Stimulated activated CD4-positive, alpha-beta T cell treated with anti-CD3 and anti-CD28 coated beads, Interleukin-4, amount 100 ng/mL, for 4 hours (primary cell): Measurements from ENCODE around the gene CYP2C18.
"Not testable (repeated sequence)": the region's sequence is repeated elsewhere in the genome, so short reads cannot be mapped to it uniquely, and the experiment has no call there.

Source experiments
- DNase-seq, 2 experiments: peaks; one replicate each; pipeline ENCODE4 v3.0.0-alpha.2; 2020

CYP2C18 gene

DNA sequence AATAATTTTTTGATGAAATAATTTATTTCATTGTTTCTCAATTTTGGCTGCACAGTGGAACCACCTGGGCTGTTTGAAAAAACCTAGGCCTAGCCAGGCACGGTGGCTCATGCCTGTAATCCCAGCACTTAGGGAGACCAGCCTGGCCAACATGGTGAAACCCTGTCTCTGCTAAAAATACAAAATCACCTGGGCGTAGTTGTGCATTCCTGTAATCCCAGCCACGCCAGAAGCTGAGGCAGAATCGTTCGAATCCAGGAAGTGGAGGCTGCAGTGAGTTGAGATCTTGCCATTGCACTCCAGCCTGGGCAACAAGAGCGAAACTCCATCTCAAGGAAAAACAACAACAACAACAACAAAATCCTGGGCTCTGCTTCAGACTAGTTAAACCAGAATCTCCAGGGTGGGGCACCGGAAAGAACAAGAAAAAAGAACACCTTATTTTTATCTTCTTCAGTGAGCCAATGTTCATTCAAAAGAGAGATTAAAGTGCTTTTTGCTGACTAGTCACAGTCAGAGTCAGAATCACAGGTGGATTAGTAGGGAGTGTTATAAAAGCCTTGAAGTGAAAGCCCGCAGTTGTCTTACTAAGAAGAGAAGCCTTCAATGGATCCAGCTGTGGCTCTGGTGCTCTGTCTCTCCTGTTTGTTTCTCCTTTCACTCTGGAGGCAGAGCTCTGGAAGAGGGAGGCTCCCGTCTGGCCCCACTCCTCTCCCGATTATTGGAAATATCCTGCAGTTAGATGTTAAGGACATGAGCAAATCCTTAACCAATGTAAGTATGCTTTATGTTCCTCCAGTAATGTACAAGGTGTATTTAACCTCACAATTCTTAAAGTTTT lies at the start of gene CYP2C18:
Gene CYP2C18, plus strand, starts transcription at position 516 of the 841 bp plus-strand sequence. Its CDS starts 91 bp downstream, at position 607.
- no peak for DNase-seq

DNA sequence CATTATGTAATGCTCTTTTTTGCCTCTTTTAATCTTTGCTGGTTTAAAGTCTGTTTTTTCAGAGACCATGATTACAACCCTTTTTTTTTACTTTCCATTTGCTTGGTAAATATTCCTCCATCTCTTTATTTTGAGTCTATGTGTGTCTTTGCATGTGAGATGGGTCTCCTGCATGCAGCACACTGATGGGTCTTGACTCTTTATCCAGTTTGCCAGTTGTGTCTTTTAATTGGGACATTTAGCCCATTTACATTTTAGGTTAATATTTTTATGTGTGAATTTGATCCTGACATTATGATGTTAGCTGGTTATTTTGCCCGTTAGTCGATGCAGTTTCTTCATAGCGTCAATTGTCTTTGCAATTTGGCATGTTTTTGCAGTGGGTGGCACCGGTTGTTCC lies 45.4 kb upstream of the CYP2C18 start:
- not testable (repeated sequence) for DNase-seq

DNA sequence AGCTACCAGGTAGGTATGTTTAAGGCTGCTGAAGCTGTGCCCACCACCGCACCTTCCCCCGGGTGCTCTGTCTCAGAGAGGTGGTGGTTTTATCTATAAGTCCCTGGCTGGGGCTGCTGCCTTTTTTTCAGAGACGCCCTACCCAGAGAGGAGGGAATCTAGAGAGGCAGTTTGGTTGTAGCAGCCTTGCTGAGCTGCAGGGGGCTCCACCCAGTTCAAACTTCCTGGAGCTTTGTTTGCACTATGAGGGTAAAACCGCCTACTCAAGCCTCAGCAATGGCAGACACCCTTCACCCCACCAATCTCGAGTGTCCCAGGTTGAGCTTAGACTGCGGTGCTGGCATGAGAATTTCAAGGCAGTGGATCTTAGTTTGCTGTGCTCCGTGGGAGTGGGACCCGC lies 43.6 kb upstream of the CYP2C18 start:
- DNase-seq: no peak

DNA sequence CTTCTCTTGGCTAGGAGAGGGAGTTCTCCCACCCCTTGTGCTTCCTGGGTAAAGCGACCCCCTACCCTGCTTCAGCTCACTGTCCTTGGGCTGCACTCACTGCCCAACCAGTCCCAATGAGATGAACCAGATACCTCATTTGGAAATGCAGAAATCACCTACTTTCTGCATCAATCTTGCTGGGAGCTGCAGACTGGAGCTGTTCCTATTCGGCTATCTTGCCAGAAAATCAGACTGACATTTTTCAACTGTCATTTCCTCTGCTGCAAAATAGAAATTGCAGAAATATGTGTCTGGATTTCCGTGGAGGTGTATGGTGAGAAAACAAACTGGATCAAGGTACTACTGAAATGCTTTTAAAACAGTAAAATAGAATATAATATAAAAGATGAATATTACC lies 43.0 kb upstream of the CYP2C18 start:
- no peak for DNase-seq

DNA sequence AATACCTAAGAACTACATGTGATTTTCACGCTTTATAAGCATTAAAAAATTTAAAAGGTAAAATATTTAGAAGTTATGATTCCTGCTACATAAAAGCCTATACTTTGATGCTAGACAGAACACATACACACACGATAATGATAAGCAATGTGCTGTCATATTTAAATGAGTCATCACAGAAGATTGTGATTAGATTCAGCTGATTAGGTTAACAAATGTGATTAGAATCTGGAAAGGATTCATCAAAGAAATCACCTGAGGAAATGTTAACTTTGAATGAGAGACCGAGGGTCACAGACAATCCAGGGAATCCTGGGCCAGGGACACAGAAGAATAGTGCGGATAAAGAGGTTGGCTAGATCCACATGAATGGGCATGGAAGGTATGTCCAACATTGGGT lies 42.0 kb upstream of the CYP2C18 start:
- no peak for DNase-seq

DNA sequence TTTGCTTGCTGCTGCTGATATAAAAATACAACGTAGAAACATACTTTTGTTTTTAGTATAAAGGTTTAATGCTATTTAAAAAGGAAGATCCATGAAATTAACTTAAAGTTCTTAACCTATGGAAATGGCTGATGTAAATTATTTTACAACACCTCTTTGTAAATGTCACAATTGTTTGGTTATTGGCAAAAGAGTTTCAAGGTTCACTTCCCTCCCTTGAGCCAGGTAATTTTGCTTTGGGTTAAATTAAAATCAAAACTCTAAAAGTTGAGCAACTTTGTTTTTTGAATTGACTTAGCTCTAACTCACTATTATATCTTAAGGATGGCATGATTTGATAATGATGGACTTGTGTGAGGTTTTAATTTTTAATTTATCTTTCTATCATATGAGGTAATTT lies 39.2 kb upstream of the CYP2C18 start:
- no peak for DNase-seq

DNA sequence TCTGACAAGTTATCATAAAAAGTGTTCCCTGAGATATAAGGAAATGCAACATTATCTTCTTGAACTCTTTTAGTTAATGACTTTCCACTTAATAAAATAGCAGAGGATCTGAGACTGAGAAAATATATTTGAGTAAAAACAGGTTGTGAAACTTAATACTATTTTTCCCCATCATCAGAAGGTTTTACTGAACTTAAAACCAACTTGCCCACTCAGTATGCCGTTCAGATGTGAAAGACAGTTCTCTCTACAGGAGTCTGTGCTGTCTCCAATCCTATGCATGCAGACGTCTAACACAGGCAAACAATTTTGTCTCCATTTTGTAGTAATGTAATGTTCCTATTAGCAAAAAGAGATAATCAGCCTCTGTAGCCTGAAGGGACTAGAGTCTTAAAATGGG lies 38.2 kb upstream of the CYP2C18 start:
- DNase-seq: no peak

DNA sequence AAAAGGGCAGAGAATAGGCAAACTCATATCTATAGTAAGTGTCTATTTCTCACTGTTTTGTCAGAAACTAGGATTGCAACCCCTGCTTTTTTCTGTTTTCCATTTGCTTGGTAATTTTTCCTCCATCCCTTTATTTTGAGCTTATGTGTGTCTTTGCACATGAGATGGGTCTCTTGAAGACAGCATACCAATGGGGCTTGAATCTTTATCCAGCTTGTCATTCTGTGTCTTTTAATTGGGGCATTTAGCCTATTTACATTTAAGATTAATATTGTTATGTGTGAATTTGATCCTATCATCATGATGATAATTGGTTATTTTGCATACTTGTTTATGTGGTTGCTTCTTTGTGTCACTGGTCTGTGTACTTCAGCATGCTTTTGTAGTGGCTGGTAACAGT lies 28.3 kb upstream of the CYP2C18 start:
- not testable (repeated sequence) for DNase-seq

DNA sequence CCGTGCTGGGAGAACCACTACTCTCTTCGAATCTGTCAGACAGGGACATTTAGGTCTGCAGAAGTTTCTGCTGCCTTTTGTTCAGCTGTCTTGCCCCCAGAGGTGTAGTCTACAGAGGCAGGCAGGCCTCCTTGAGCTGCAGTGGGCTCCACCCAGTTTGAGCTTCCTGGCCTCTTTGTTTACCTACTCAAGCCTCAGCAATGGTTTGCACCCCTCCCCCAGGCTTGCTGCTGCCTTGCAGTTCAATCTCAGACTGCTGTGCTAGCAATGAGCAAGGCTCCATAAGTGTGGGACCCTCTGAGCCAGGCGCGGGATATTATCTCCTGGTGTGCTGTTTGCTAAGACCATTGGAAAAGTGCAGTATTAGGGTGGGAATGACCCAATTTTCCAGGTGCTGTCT lies 20.5 kb upstream of the CYP2C18 start:
- not testable (repeated sequence) for DNase-seq

DNA sequence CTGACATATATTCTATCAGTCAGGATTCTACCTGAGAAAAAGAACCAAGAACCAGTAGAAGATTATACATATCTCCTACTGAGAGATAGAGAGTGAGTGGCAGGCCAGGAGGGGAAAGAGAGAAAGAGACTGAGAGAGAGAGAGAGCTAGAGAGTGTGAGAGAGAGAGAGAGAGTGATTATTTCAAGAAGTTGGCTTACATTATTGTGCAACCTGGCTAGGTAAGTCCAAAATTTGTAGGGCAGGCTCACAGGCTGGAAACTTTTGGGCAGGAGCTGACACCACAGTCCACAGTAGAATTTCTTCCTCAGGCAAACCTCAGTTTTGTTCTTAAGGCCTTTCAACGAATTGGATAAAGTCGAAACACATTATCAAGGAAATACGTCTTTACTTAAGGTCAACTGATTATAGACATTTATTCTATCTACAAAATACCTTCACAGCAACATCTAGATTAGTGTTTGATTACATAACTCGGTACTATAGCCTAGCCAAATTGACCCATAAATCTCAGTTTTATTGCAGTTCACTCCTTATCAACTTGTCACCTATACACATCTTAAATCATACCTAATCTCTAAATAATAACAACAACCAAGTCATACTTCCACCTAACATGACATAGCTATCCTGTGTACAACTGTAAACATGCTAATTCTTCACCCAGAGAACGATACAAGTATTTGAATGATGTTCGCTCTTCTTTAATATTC lies 17.0 kb upstream of the CYP2C18 start:
- DNase-seq: no peak

DNA sequence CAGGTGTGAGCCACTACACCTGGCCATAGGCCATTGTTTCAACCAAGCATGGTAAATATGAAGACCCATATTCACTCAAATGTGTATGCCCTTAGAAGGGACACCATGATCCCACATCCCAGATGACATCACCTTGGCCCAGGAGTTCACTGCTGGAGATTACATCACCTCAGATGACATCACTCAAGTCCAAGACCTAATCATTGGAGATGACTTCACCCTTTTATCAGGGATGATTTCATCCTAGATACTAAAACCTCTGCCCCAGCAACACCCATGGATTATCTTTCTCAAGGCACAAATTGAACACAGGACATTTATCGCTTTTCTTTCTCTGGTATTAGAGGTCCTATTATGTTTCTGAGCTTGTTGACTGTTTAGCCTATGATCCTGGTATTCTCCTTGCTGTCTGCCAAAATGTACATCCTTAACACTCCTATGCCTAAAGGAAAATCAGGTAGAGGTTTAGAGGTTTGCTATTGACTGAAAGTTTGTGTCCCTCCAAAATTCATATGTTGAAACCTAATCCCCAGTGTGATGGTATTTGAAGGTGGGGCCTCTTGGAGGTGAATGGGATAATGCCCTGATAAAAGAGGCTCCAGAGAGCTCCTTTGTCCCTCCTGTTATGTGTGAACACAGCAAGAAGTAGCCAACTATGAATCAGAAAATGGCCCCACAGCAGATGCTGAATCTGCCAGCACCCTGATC lies 9.8 kb upstream of the CYP2C18 start:
- DNase-seq: no peak

DNA sequence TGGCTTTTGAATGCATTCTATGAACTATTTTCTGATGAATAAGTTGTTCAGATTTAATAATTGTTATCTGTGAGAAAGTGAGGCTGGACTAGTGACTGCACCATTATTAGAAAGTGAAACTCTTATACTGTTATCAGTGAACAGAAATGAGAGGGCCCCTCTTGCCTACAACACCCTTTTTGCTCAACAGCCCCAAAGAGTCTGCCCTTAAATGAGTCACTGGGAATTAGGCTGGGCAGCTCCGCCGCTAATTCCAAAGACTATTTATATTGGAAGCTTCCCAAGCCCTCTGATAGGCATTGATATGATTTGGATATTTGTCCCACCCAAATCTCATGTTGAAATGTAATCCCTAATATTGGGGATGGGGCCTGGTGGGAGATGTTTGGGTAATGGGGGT lies 7.0 kb upstream of the CYP2C18 start:
- no peak for DNase-seq

DNA sequence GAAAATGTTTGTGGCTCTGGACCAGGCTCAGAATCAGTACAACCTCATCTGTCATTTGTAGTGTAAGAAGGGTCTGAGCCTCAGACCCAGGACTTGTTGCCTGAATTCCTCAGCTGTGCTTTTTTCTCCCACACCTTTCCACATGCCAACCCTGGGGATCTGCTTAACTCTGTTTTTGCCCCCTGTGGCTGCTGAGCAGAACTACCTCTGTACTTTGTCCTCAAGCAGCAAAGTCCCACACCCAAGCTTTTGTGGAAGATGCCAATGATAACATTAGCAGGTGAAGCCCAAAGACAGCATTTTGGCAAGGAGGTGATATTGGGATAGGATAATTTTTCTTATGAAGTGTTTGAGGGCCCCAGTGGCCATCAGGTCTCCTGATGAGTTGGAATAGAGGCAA lies 5.8 kb upstream of the CYP2C18 start:
- DNase-seq: no peak

DNA sequence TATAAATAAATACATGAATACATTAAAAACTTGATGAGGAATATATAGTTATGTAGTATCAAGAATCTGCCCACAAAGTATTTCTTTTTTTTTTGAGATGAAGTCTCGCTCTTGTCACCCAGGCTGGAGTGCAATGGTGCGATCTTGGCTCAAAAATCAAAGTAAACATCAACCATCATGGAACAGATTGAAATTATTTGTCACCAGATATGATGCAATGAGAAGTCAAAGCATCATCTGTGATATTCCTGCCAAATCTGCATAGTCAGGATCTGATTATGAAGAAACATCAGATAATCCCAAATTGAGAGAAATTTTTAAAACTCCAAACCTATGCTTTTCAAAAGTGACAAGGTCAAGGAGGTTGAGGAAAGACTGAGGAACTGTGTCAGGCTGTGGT lies 5.1 kb upstream of the CYP2C18 start:
- no peak for DNase-seq

DNA sequence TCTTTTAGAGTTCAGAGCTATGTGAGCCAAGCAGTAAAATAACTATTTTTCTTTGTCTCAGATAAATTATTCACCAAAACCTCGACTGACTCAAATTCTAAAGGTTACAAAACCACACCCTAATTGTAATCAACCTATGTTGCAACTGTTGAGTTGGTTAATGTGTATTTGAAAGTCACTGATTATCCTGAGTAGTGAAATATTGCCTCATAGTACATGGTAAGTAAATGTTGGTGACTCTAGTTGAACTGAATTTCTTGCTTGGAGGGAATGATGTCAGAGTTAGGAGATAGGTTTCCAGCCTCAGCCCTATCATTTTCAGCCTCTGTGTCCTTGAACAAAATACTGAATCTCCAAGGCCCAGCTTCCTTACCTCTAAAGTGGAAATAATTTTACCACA lies 3.0 kb upstream of the CYP2C18 start:
- DNase-seq: no peak

DNA sequence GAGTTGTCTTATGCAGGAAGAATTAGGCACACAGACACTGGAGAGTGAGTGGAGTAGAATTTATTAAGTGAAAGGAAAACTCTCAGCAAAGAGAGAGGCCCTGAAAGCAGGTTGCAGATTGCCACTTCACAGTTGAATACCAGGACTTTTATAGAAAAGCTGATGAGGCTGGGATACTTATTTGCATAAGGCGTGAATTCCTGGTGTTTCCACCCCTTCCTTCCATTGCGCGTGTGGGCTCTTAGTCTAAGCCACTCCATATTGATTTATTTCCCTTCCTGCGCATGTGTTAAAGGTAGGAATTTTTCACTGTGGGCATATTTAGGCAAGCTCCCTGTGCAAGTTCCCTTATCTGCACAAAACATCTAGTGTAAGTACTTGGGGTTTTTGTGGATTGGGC lies 893 bp upstream of the CYP2C18 start:
- not testable (repeated sequence) for DNase-seq

DNA sequence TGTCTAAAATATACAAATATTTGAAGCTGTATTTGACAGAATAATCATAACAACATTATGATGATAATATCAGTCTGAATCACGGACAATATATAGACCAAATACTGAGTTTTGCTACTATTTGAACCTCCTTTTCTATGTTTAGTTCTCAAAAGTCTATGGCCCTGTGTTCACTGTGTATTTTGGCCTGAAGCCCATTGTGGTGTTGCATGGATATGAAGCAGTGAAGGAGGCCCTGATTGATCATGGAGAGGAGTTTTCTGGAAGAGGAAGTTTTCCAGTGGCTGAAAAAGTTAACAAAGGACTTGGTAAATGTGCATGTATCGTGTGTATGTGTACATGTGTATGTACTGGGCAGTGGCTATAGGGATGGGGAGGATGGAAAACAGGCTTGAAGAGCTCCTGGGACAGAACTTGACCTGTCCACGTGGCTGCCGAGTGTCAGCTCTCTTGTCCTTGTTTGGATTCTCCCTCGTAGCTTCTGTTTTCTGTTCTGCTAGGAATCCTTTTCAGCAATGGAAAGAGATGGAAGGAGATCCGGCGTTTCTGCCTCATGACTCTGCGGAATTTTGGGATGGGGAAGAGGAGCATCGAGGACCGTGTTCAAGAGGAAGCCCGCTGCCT lies 4.2 kb downstream of the CYP2C18 start:
- DNase-seq: no peak

DNA sequence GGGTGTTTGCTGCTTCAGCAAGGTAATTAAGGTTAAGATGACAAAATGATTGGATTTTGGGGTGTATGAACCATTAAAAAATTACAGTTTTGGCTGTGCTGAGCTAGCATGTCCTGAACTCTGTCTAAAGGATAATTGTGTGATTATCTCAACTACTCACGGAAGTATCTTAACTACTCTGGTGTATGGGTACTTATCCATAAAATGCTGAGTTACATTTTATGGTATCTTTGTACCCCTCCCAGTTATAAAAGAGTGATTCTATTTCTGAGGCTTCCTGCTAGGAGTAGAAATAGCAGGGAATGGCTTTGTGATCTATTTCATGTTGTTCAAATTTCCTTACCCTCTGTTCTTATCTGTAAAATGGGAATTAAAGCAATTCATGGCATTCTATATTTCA lies 22.6 kb downstream of the CYP2C18 start:
- no peak for DNase-seq

DNA sequence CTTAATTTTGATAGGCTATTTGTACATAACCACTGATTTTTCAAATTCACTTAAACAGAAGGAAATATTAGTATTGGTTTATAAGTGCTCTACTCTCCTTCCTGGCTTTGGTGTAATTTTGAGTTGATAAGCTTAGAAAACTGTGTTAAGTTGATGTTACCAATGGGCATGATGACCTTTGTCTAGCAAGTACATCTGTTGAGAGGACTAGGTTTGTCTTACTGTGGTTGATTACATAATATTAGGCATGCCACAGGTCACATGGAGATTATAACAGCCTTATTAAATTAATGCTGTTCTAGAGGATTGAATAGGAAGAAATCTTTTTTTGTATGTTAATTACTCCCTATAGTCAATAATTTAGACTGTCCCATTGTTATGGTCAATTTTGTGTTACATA lies 27.0 kb downstream of the CYP2C18 start:
- DNase-seq: no peak

DNA sequence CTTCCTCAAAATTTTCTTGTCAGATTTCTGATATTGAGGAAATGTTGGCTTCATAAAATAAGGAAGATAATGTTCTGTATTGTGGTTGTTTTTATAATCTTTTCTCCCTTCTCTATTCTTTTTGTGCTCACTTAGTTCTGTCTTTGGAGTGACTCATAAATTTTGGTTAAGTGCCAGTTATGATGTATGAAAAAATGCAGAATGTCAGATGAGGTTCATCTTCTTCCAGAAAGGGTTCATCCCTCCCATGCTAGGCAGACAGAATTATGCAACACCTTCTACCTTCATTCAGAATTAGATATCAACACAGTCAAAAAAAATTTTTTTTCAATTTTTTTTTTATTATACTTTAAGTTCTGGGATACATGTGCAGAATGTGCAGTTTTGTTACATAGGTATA lies 42.3 kb downstream of the CYP2C18 start:
- no peak for DNase-seq

DNA sequence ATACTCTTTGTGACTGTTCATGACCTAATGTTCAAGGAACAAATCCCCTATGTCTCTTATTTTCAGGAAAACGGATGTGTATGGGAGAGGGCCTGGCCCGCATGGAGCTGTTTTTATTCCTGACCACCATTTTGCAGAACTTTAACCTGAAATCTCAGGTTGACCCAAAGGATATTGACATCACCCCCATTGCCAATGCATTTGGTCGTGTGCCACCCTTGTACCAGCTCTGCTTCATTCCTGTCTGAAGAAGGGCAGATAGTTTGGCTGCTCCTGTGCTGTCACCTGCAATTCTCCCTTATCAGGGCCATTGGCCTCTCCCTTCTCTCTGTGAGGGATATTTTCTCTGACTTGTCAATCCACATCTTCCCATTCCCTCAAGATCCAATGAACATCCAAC lies 51.7 kb downstream of the CYP2C18 start:
- no peak for DNase-seq

DNA sequence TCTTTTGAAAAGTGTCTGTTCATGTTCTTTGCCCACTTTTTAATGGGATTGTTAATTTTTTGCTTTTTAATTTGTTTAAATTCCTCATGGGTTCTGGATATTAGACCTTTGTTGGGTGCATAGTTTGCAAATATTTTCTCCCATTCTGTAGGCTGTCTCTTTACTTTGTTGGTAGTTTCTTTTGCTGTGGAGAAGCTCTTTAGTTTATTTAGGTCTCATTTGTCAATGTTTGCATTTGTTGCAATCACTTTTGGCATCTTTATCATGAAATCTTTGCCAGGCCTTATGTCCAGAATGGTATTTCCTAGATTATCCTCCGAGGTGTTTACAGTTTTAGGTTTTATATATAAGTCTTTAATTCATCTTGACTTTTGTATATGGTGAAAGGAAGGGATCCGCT lies 55.1 kb downstream of the CYP2C18 start:
- DNase-seq: no peak

DNA sequence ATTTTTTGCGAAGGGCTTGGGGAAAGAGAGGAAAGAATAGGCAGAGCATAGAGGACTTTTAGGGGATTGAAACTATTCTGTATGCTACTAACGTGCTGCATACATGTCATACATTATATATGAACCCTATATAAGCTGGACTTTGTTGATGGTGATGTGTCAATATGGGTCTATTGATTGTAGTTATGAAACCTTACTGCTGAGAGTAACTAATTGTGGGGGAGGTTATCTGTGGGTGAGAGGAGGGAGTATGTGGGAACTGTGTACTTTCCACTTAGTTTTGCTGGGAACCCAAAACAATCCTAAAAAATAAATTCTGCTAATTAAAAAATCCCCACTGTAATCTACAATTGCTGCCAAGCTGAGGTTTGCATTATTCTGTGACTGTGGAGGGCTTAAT lies 63.6 kb downstream of the CYP2C18 start:
- no peak for DNase-seq
